GM21737 (cell line): Measurements from ENCODE around the gene SLC6A20.

Experiments
- ATAC-seq: cut with Tn5 transposase; IDR thresholded peaks from one replicate; pipeline ENCODE4 v1.9.1; 2021; ENCODE audit warnings: mild to moderate bottlenecking, moderate library complexity; ENCODE audit not compliant: unreplicated experiment

SLC6A20 gene

GRCh38 chr3:45795882-45796765, at the start of gene SLC6A20:
SLC6A20 (minus strand) TSS chr3:45796536; CDS start chr3:45796419, 117 bp downstream.
- ATAC-seq: no peak

GRCh38 chr3:45844616-45845015, 48.3 kb upstream of the SLC6A20 start:
- no peak for ATAC-seq

GRCh38 chr3:45842851-45843625, 46.7 kb upstream of the SLC6A20 start:
- no peak for ATAC-seq

- peak; percentile 84 for ATAC-seq
Measured at GRCh38 chr3:45841757-45842491, 45.6 kb upstream of the SLC6A20 start, which contains the start of gene LZTFL1. LZTFL1 (minus strand) TSS chr3:45842119; CDS start chr3:45841991, 128 bp downstream.

GRCh38 chr3:45841420-45841756, 45.1 kb upstream of the SLC6A20 start:
- ATAC-seq: peak; percentile 9

- no peak for ATAC-seq
Measured at GRCh38 chr3:45838466-45838865, 42.1 kb upstream of the SLC6A20 start.

- no peak for ATAC-seq
Measured at GRCh38 chr3:45832699-45833098, 36.4 kb upstream of the SLC6A20 start.

GRCh38 chr3:45830121-45830520, 33.8 kb upstream of the SLC6A20 start:
- no peak for ATAC-seq

- no peak for ATAC-seq
Measured at GRCh38 chr3:45826908-45827307, 30.6 kb upstream of the SLC6A20 start.

GRCh38 chr3:45826321-45826720, 30.0 kb upstream of the SLC6A20 start:
- no peak for ATAC-seq

- ATAC-seq: no peak
Measured at GRCh38 chr3:45821127-45821526, 24.8 kb upstream of the SLC6A20 start.

GRCh38 chr3:45819543-45819942, 23.2 kb upstream of the SLC6A20 start:
- ATAC-seq: no peak

- no peak for ATAC-seq
Measured at GRCh38 chr3:45817831-45818522, 21.6 kb upstream of the SLC6A20 start.

GRCh38 chr3:45816544-45816943, 20.2 kb upstream of the SLC6A20 start:
- no peak for ATAC-seq

- ATAC-seq: no peak
Measured at GRCh38 chr3:45814322-45814721, 18.0 kb upstream of the SLC6A20 start.

- ATAC-seq: no peak
Measured at GRCh38 chr3:45807681-45808540, 11.6 kb upstream of the SLC6A20 start.

- no peak for ATAC-seq
Measured at GRCh38 chr3:45807133-45807532, 10.8 kb upstream of the SLC6A20 start.

- no peak for ATAC-seq
Measured at GRCh38 chr3:45806072-45806471, 9.7 kb upstream of the SLC6A20 start.

- no peak for ATAC-seq
Measured at GRCh38 chr3:45803252-45803935, 7.1 kb upstream of the SLC6A20 start.
